Fibroblast of villous mesenchyme (primary cell): ENCODE results near the gene ETV4. TPM values are rescaled to one million over a fixed set of nuclear protein-coding genes. Genes with fewer than 3 reads are reported as not detected.

Experiments used
- DNase-seq: peaks from one replicate; pipeline ENCODE4 v3.0.0-alpha.2; 2010; ENCODE audit warnings: low read depth
- H3K4me3 ChIP-seq: 2 replicates; pipeline ENCODE4 v1.5.1; 2011; ENCODE audit warnings: low read depth, mild to moderate bottlenecking, low read length
- CTCF ChIP-seq: IDR thresholded peaks from 2 replicates; pipeline ENCODE4 v1.5.1; 2012; ENCODE audit warnings: low read depth, mild to moderate bottlenecking, low read length; ENCODE audit not compliant: insufficient read depth
- total RNA-seq: library from RNA; depleted of rRNA; stranded (reverse); fragments of >200 nt; gene quantifications from 2 replicates; pipeline ENCODE4 v1.2.3, GENCODE V29; 2012

The ETV4 gene
- total RNA-seq, 1 donor, result 4.7 TPM

GRCh38 chr17:43479948-43480347, 66.2 kb downstream of the ETV4 start:
- DNase-seq, result peak; percentile 63
- TF ChIP-seq CTCF, result no peak
- no peak overlapping the region for H3K4me3 ChIP-seq

Other genes with a start within 250 kb of the ETV4 start
- gene ARL4D, start 147.3 kb downstream of the ETV4 start, total RNA-seq, result 15.1 and 20.0 TPM in 2 replicates
- 44.1 and 47.5 TPM in 2 replicates for gene DHX8, start 62.4 kb downstream of the ETV4 start, total RNA-seq
- 2.9 and 6.0 TPM in 2 replicates for gene MEOX1, start 115.6 kb upstream of the ETV4 start, total RNA-seq
- gene SOST, start 212.5 kb upstream of the ETV4 start, total RNA-seq, result not detected in 2 replicates
- 79.6 and 95.9 TPM in 2 replicates for gene DUSP3, start 232.6 kb upstream of the ETV4 start, total RNA-seq
- gene CFAP97D1, start 234.1 kb upstream of the ETV4 start, total RNA-seq, result not detected in 2 replicates